ENCODE data around the gene SVOPL. TPM values are rescaled to one million over a fixed set of nuclear protein-coding genes. Genes with fewer than 3 reads are reported as not detected.

SVOPL gene
- total RNA-seq, 1 donor from 2014 or later, result 1.1 TPM

DNA sequence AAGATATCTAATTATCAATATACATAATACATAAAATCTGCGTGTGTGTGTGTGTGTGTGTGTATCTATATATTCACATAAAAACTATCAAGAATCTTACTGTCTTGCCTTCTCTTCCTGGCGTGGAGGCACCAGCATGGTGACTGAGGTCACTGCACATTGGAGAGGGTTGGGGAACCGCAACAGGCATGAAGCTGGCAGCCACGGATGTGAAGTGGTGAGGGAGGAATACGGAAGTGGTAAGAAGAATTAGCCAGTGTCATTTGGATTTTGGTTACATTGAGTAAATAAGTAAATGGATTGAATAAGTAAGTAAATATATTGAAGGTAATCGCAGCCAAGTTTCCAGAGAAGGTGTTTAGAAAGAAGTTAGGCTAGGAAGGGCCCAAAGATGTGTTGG lies 156.0 kb downstream of the SVOPL start:
- DNase-seq (ENCODE audit: low spot score in 2 of 2, unreplicated experiment in 2 of 2), result no peak
- Mint-ChIP-seq H3K27ac (no peak overlapping the region), H3K36me3 (peaks cover 77% of the 10 kb centered on the region), H3K9me3 (peaks cover 36% of the 10 kb centered on the region), H3K27me3 (ENCODE audit: low read depth) (no peaks in the 10 kb centered on the region), H3K4me1 (no peaks in the 10 kb centered on the region), H3K4me3 (no peak overlapping the region)
- TF ChIP-seq, protein P1, sequence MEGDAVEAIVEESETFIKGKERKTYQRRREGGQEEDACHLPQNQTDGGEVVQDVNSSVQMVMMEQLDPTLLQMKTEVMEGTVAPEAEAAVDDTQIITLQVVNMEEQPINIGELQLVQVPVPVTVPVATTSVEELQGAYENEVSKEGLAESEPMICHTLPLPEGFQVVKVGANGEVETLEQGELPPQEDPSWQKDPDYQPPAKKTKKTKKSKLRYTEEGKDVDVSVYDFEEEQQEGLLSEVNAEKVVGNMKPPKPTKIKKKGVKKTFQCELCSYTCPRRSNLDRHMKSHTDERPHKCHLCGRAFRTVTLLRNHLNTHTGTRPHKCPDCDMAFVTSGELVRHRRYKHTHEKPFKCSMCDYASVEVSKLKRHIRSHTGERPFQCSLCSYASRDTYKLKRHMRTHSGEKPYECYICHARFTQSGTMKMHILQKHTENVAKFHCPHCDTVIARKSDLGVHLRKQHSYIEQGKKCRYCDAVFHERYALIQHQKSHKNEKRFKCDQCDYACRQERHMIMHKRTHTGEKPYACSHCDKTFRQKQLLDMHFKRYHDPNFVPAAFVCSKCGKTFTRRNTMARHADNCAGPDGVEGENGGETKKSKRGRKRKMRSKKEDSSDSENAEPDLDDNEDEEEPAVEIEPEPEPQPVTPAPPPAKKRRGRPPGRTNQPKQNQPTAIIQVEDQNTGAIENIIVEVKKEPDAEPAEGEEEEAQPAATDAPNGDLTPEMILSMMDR (IDR thresholded peaks at IDR 0.05; ENCODE audit: unreplicated experiment), result no peak

Other genes starting within 250 kb of the SVOPL start
- gene TRIM24, start 241.1 kb downstream of the SVOPL start, total RNA-seq, result 85.3 to 89.3 TPM (median 86.6 TPM) in 3 replicates
- not detected in 3 replicates for gene TMEM213, start 96.6 kb upstream of the SVOPL start, total RNA-seq
- 0.56 to 0.73 TPM in 2 of 3 replicates, not detected in the other for gene ATP6V0A4, start 96.8 kb upstream of the SVOPL start, total RNA-seq